HG02970 (cell line): Measurements from ENCODE around the gene NINJ1.

ENCODE experiments used
- ATAC-seq: cut with Tn5 transposase; IDR thresholded peaks from one replicate; pipeline ENCODE4 v1.9.1; 2021; ENCODE audit warnings: mild to moderate bottlenecking, moderate library complexity, moderate number of reproducible peaks; ENCODE audit not compliant: unreplicated experiment, low FRiP score

The NINJ1 gene

GRCh38 chr9:93134740-93135444 lies 841 bp upstream of the NINJ1 start:
- no peak for ATAC-seq

- ATAC-seq = no peak
Measured at GRCh38 chr9:93133681-93134014, 403 bp downstream of the NINJ1 start.

- ATAC-seq = peak; percentile 16
Measured at GRCh38 chr9:93132946-93133680, 938 bp downstream of the NINJ1 start.

- no peak for ATAC-seq
Measured at GRCh38 chr9:93132287-93132927, 1.6 kb downstream of the NINJ1 start.

- no peak for ATAC-seq
Measured at GRCh38 chr9:93131599-93132286, 2.3 kb downstream of the NINJ1 start.

- no peak for ATAC-seq
Measured at GRCh38 chr9:93130861-93131481, 3.1 kb downstream of the NINJ1 start.

GRCh38 chr9:93129691-93130500 lies 4.2 kb downstream of the NINJ1 start:
- no peak for ATAC-seq

- no peak for ATAC-seq
Measured at GRCh38 chr9:93129286-93129685, 4.8 kb downstream of the NINJ1 start.

- no peak for ATAC-seq
Measured at GRCh38 chr9:93128715-93129224, 5.3 kb downstream of the NINJ1 start.

GRCh38 chr9:93128011-93128714 lies 5.9 kb downstream of the NINJ1 start:
- ATAC-seq = no peak

- ATAC-seq = no peak
Measured at GRCh38 chr9:93127395-93127911, 6.6 kb downstream of the NINJ1 start.

- ATAC-seq = no peak
Measured at GRCh38 chr9:93126825-93127368, 7.2 kb downstream of the NINJ1 start.

- no peak for ATAC-seq
Measured at GRCh38 chr9:93126151-93126781, 7.8 kb downstream of the NINJ1 start.

- no peak for ATAC-seq
Measured at GRCh38 chr9:93125331-93125894, 8.6 kb downstream of the NINJ1 start.

GRCh38 chr9:93124793-93125192 lies 9.3 kb downstream of the NINJ1 start:
- ATAC-seq = no peak

- no peak for ATAC-seq
Measured at GRCh38 chr9:93123561-93124283, 10.3 kb downstream of the NINJ1 start.

GRCh38 chr9:93122721-93123221 lies 11.3 kb downstream of the NINJ1 start:
- no peak for ATAC-seq
